Ramos (cell line): ENCODE measurements around the gene HPCA.

Source experiments
- in situ Hi-C: fragments of 300-500 bp; cut with MboI; formaldehyde crosslinking; loops from one replicate; pipeline ENCODE4 v1.14.3; 2022; ENCODE audit warnings: low sequenced_read_pairs; ENCODE audit not compliant: unreplicated experiment

The HPCA gene

GRCh38 chr1:32886004-32886827 is at the start of gene HPCA:
TSS of gene HPCA (plus strand) at chr1:32886491. CDS start at chr1:32888899, 2,408 bp downstream.
- in situ Hi-C loops = no loop called here

GRCh38 chr1:32848354-32849063 is 37.8 kb upstream of the HPCA start:
- in situ Hi-C loops = no loop called here

- in situ Hi-C loops = no loop called here
These were observed 30.3 kb upstream of the HPCA start for GRCh38 chr1:32855861-32856617.

- in situ Hi-C loops = no loop called here
These were observed 28.2 kb upstream of the HPCA start for GRCh38 chr1:32858136-32858535.

GRCh38 chr1:32858791-32859190 is 27.5 kb upstream of the HPCA start:
- in situ Hi-C loops = no loop called here

- in situ Hi-C loops = no loop called here
These were observed 26.4 kb upstream of the HPCA start for GRCh38 chr1:32859915-32860314.

GRCh38 chr1:32860566-32860965 is 25.7 kb upstream of the HPCA start:
- in situ Hi-C loops = no loop called here

- in situ Hi-C loops = no loop called here
These were observed 24.2 kb upstream of the HPCA start for GRCh38 chr1:32861904-32862695.

- in situ Hi-C loops = no loop called here
These were observed 22.9 kb upstream of the HPCA start for GRCh38 chr1:32863218-32863880.

GRCh38 chr1:32863881-32864245 is 22.4 kb upstream of the HPCA start:
- in situ Hi-C loops = no loop called here

GRCh38 chr1:32864375-32865019 is 21.8 kb upstream of the HPCA start:
- in situ Hi-C loops = no loop called here

- in situ Hi-C loops = no loop called here
These were observed 20.5 kb upstream of the HPCA start for GRCh38 chr1:32865639-32866405.

- in situ Hi-C loops = no loop called here
These were observed 19.1 kb upstream of the HPCA start for GRCh38 chr1:32867151-32867550.

- in situ Hi-C loops = no loop called here
These were observed 18.6 kb upstream of the HPCA start for GRCh38 chr1:32867671-32868070.

GRCh38 chr1:32868085-32868484 is 18.2 kb upstream of the HPCA start:
- in situ Hi-C loops = no loop called here

GRCh38 chr1:32868806-32869455 is 17.4 kb upstream of the HPCA start:
- in situ Hi-C loops = no loop called here

- in situ Hi-C loops = loop anchor here (10.0 kb wide), 1 partner anchor 215 kb away; the partner anchor contains the start of gene AZIN2
These were observed 16.2 kb upstream of the HPCA start for GRCh38 chr1:32869923-32870614.
